Caco-2 (cell line): Measurements from ENCODE around the gene TMC1. TPM values are rescaled to one million over a fixed set of nuclear protein-coding genes. Genes with fewer than 3 reads are reported as not detected.
A peak's percentile ranks its signal among the peaks of the same experiment; 100 is the strongest.

Experiments
- BruUV-seq: library from RNA; stranded (reverse); fragments of 400-500 nt; replicated peaks from 2 replicates; lab custom pipeline; 2021; lab: Mats Ljungman, UMichigan
- CTCF ChIA-PET: fragments of 300-600 bp; sonication (Branson Sonifier 250); formaldehyde crosslinking; loops from one replicate; lab custom pipeline; 2022; ENCODE audit warnings: antibody characterized with exemption; lab: Charles Lee
- POLR2A ChIA-PET: fragments of 300-600 bp; sonication (Branson Sonifier 250); formaldehyde crosslinking; loops from one replicate; lab custom pipeline; 2022; ENCODE audit warnings: antibody characterized with exemption; lab: Charles Lee
- DNase-seq, 2 experiments: peaks; one replicate each; pipeline versions ENCODE4 v3.0.0 to v3.0.0-alpha.2; 2020 to 2022
- H3K27me3 ChIP-seq: replicated peaks from 2 replicates; pipeline ENCODE4 v1.6.0; 2011; ENCODE audit warnings: low read length; ENCODE audit not compliant: control insufficient read depth, insufficient read depth
- H3K36me3 ChIP-seq: 2 replicates; pipeline ENCODE4 v1.5.1; 2011; ENCODE audit warnings: low read length; ENCODE audit not compliant: control insufficient read depth, insufficient read depth
- H3K4me1 ChIP-seq: fragments of 250-450 bp; sonication (Bioruptor Pico); 2 replicates; pipeline ENCODE4 v1.5.1; 2020; ENCODE audit warnings: mild to moderate bottlenecking
- H3K4me3 ChIP-seq: 2 replicates; pipeline ENCODE4 v1.5.1; 2011; ENCODE audit warnings: low read depth, mild to moderate bottlenecking, control low read depth, low read length
- H3K9me3 ChIP-seq: fragments of 250-450 bp; sonication (Bioruptor Pico); 2 replicates; pipeline ENCODE4 v1.5.1; 2020; ENCODE audit warnings: mild to moderate bottlenecking, moderate library complexity
- H3K27ac Mint-ChIP-seq: one replicate; pipeline ENCODE4 v1.8.0; 2022; ENCODE audit warnings: mixed read lengths; ENCODE audit not compliant: unreplicated experiment
- H3K27me3 Mint-ChIP-seq: one replicate; pipeline ENCODE4 v1.8.0; 2022; ENCODE audit warnings: mixed read lengths; ENCODE audit not compliant: insufficient read depth, unreplicated experiment
- H3K36me3 Mint-ChIP-seq: one replicate; pipeline ENCODE4 v1.8.0; 2022; ENCODE audit warnings: mild to moderate bottlenecking, mixed read lengths; ENCODE audit not compliant: insufficient read depth, unreplicated experiment
- H3K4me1 Mint-ChIP-seq: one replicate; pipeline ENCODE4 v1.8.0; 2022; ENCODE audit warnings: low read depth, mixed read lengths; ENCODE audit not compliant: unreplicated experiment
- H3K4me3 Mint-ChIP-seq: one replicate; pipeline ENCODE4 v1.8.0; 2022; ENCODE audit warnings: mild to moderate bottlenecking, moderate library complexity, mixed read lengths; ENCODE audit not compliant: unreplicated experiment
- H3K9me3 Mint-ChIP-seq: one replicate; pipeline ENCODE4 v1.8.0; 2022; ENCODE audit warnings: mixed read lengths; ENCODE audit not compliant: unreplicated experiment
- intact Hi-C: fragments of 100-400 bp; cut with micrococcal nuclease; formaldehyde crosslinking; loops from one replicate; pipeline ENCODE4 v1.10.0; 2022; ENCODE audit not compliant: unreplicated experiment
- total RNA-seq: library from RNA; stranded (reverse); gene quantifications from 2 replicates; pipeline ENCODE4 v1.2.3, GENCODE V29; 2022
- TF ChIP-seq, protein P1 (sequence below), 2 experiments: fragments of 200-600 bp in 1 of 2; IDR thresholded peaks; 1 replicate in 1 of 2; 2 replicates in 1 of 2; pipeline versions ENCODE4 v1.5.1 to v1.8.0; 2011 to 2022; ENCODE audit warnings: antibody characterized with exemption in 1 of 2, control low read depth in 1 of 2, inconsistent platforms in 1 of 2, low read depth in 1 of 2, low read length in 1 of 2, mild to moderate bottlenecking in 1 of 2, moderate library complexity in 1 of 2; ENCODE audit not compliant: insufficient read depth in 1 of 2, severe bottlenecking in 1 of 2, unreplicated experiment in 1 of 2

TMC1 gene
- total RNA-seq, 1 experiment from 2014 or later = not detected

GRCh38 chr9:72537671-72538070 lies 16.3 kb downstream of the TMC1 start:
- Mint-ChIP-seq H3K9me3 (no peaks in the 10 kb centered on the region), H3K27me3 (no peaks in the 10 kb centered on the region), H3K4me3 (no peak overlapping the region), H3K27ac (no peak overlapping the region), H3K36me3 (no peaks in the 10 kb centered on the region), H3K4me1 (peaks cover 21% of the 10 kb centered on the region)
- intact Hi-C loops = no loop called here
- H3K27me3 ChIP-seq = no peaks in the 10 kb centered on the region
- no peaks in the 10 kb centered on the region for H3K36me3 ChIP-seq
- no peaks in the 10 kb centered on the region for H3K4me1 ChIP-seq
- no peaks in the 10 kb centered on the region for H3K9me3 ChIP-seq
- H3K4me3 ChIP-seq = no peak overlapping the region
- TF ChIP-seq, protein P1, sequence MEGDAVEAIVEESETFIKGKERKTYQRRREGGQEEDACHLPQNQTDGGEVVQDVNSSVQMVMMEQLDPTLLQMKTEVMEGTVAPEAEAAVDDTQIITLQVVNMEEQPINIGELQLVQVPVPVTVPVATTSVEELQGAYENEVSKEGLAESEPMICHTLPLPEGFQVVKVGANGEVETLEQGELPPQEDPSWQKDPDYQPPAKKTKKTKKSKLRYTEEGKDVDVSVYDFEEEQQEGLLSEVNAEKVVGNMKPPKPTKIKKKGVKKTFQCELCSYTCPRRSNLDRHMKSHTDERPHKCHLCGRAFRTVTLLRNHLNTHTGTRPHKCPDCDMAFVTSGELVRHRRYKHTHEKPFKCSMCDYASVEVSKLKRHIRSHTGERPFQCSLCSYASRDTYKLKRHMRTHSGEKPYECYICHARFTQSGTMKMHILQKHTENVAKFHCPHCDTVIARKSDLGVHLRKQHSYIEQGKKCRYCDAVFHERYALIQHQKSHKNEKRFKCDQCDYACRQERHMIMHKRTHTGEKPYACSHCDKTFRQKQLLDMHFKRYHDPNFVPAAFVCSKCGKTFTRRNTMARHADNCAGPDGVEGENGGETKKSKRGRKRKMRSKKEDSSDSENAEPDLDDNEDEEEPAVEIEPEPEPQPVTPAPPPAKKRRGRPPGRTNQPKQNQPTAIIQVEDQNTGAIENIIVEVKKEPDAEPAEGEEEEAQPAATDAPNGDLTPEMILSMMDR (IDR thresholded peaks at IDR 0.05; ENCODE audit: insufficient read depth in 1 of 2, low read depth in 1 of 2, low read length in 1 of 2, severe bottlenecking in 1 of 2, unreplicated experiment in 1 of 2) = no peak
- CTCF ChIA-PET = no interaction called here
- POLR2A ChIA-PET = no interaction called here
- no peak for DNase-seq
- BruUV-seq = no TSS peak

DNA sequence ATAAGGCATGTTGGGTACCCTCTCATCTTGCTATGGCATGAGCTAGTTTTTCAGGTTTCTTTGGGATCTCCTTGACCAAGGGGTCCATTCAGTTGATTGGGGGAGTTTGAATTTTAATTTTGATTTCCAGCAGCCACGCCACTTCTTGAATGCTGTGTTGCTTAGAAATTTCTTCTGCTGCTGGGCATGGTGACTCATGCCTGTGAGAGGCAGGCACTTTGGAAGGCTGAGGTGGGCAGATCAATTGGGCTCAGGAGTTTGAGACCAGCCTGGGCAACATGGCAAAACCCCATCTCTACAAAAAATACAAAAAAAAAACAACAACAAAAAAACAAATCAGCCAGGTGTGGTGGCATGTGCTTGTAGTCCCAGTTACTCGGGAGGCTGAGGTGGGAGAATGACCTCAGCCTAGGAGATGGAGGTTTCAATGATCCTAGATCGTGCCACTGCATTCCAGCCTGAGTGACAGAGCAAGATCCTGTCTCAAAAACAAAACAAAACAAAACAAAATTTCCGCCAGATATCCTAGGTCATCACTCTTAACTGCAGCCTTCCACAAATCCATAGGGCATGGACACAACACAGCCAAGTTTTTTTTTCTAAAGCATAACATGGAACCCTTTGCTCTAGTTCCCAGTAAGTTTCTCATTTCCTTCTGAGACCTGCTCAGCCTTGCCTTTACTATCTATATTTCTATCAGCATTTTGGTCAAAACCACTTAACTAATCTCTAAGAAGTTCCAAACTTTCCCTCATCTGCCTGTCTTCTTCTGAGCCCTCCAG lies 17.7 kb downstream of the TMC1 start:
- Histone ChIP-seq H3K27me3 (no peaks in the 10 kb centered on the region), H3K9me3 (no peaks in the 10 kb centered on the region), H3K4me3 (no peak overlapping the region), H3K36me3 (no peaks in the 10 kb centered on the region), H3K4me1 (no peaks in the 10 kb centered on the region)
- no peak overlapping the region for H3K27ac Mint-ChIP-seq
- intact Hi-C loops = no loop called here
- no peak for DNase-seq
- H3K27me3 Mint-ChIP-seq = no peaks in the 10 kb centered on the region
- CTCF ChIA-PET = no interaction called here
- no TSS peak for BruUV-seq
- TF ChIP-seq, protein P1 (IDR thresholded peaks at IDR 0.05; ENCODE audit: insufficient read depth in 1 of 2, low read depth in 1 of 2, low read length in 1 of 2, severe bottlenecking in 1 of 2, unreplicated experiment in 1 of 2) = no peak
- H3K9me3 Mint-ChIP-seq = no peaks in the 10 kb centered on the region
- POLR2A ChIA-PET = no interaction called here
- H3K36me3 Mint-ChIP-seq = no peaks in the 10 kb centered on the region
- H3K4me3 Mint-ChIP-seq = no peak overlapping the region
- peaks cover 27% of the 10 kb centered on the region for H3K4me1 Mint-ChIP-seq

DNA sequence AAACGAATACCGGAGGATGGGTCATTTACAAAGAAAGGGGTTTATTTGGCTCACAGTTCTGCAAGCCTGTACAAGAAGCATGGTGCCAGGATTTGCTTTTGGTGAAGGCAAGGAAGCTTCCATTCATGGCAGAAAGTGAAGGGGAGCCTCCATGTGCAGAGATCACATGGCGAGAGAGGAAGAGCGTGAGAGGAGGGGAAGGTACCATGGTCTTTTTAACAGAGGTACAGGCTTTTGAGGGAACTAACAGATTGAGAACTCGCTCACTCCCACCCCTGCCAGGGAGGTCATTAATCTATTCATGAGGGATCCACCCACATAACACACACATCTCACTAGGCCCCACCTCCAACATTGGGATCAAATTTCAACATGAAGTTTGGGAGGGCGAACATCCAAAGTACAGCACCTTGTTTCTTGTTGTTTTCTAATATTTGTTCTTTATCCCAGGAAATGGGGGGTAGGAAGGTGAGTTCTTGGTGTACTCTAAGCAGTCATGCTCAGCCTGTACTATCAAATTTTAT lies 18.5 kb downstream of the TMC1 start:
- no peak for DNase-seq
- Histone ChIP-seq H3K9me3 (no peaks in the 10 kb centered on the region), H3K27me3 (no peaks in the 10 kb centered on the region), H3K36me3 (no peaks in the 10 kb centered on the region), H3K4me1 (no peaks in the 10 kb centered on the region), H3K4me3 (no peak overlapping the region)
- intact Hi-C loops = no loop called here
- POLR2A ChIA-PET = no interaction called here
- H3K4me3 Mint-ChIP-seq = no peak overlapping the region
- H3K9me3 Mint-ChIP-seq = no peaks in the 10 kb centered on the region
- peak overlapping the region; percentile 69 for H3K27ac Mint-ChIP-seq
- H3K36me3 Mint-ChIP-seq = no peaks in the 10 kb centered on the region
- peaks cover 27% of the 10 kb centered on the region for H3K4me1 Mint-ChIP-seq
- H3K27me3 Mint-ChIP-seq = no peaks in the 10 kb centered on the region
- CTCF ChIA-PET = no interaction called here
- TF ChIP-seq, protein P1 (IDR thresholded peaks at IDR 0.05; ENCODE audit: insufficient read depth in 1 of 2, low read depth in 1 of 2, low read length in 1 of 2, severe bottlenecking in 1 of 2, unreplicated experiment in 1 of 2) = no peak
- no TSS peak for BruUV-seq
